Type B pancreatic cell (in vitro differentiated cells): Measurements from ENCODE around the gene MAP2K6. TPM values are rescaled to one million over a fixed set of nuclear protein-coding genes. Genes with fewer than 3 reads are reported as not detected.

Experiments used
- DNase-seq: peaks from one replicate; pipeline ENCODE4 v3.0.0; 2021; ENCODE audit warnings: mixed read lengths; ENCODE audit not compliant: unreplicated experiment; ENCODE audit errors: extremely low spot score
- H3K27ac Mint-ChIP-seq: 2 replicates; pipeline ENCODE4 v1.8.0; 2021; ENCODE audit warnings: mild to moderate bottlenecking, mixed read lengths
- H3K27me3 Mint-ChIP-seq: 2 replicates; pipeline ENCODE4 v1.8.0; 2021; ENCODE audit warnings: mixed read lengths
- H3K36me3 Mint-ChIP-seq: 2 replicates; pipeline ENCODE4 v1.8.0; 2021; ENCODE audit warnings: mixed read lengths
- H3K4me1 Mint-ChIP-seq: one replicate; pipeline ENCODE4 v1.8.0; 2021; ENCODE audit warnings: mixed read lengths; ENCODE audit not compliant: unreplicated experiment
- H3K4me3 Mint-ChIP-seq: 2 replicates; pipeline ENCODE4 v1.8.0; 2021; ENCODE audit warnings: mild to moderate bottlenecking, mixed read lengths
- H3K9me3 Mint-ChIP-seq: 2 replicates; pipeline ENCODE4 v1.8.0; 2021; ENCODE audit warnings: mixed read lengths
- CTCF ChIP-seq: fragments of 200-600 bp; sonication (generic); conservative IDR thresholded peaks from 2 replicates; pipeline ENCODE4 v1.5.0; 2021; ENCODE audit warnings: antibody characterized with exemption, mild to moderate bottlenecking
- total RNA-seq: library from RNA; stranded (reverse); gene quantifications from 2 replicates; pipeline ENCODE4 v1.2.1, GENCODE V29; 2021; ENCODE audit warnings: low replicate concordance

Gene MAP2K6
- total RNA-seq, 1 donor from 2014 or later = 28.8 TPM

DNA sequence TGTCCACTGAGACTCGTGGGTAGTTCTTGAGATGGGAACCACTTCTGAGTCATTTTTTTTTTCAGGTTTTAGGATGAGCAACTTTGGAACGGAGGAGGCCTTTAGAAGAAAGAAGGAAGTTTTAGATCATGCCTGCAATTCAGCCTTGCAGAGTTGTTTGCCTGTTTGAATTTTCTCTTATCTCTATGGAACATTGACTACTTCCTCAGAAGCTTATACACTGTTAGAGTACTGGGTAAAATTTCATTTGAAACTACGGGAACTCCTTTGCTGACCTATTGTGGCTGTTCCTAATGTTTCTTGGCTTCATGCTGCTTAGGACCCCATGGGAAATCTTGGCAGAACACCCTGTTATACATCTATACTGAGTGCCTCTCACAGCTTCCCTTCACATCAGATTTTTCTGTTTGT is 70.8 kb downstream of the MAP2K6 start:
- peaks cover 2% of the 10 kb centered on the region for H3K36me3 Mint-ChIP-seq
- peaks cover 3% of the 10 kb centered on the region for H3K4me1 Mint-ChIP-seq
- DNase-seq = no peak

GRCh38 chr17:69485901-69486643 is 71.6 kb downstream of the MAP2K6 start:
- no peak for TF ChIP-seq CTCF
- no peak overlapping the region for H3K27ac Mint-ChIP-seq
- H3K36me3 Mint-ChIP-seq = peaks cover 3% of the 10 kb centered on the region
- peaks cover 4% of the 10 kb centered on the region for H3K4me1 Mint-ChIP-seq
- no peaks in the 10 kb centered on the region for H3K9me3 Mint-ChIP-seq
- H3K4me3 Mint-ChIP-seq = no peak overlapping the region
- no peak for DNase-seq
- H3K27me3 Mint-ChIP-seq = no peaks in the 10 kb centered on the region

More for the DNA sequence above, 70.8 kb downstream of the MAP2K6 start:
- no peak overlapping the region for H3K4me3 Mint-ChIP-seq
- no peak for TF ChIP-seq CTCF
- H3K27ac Mint-ChIP-seq = no peak overlapping the region
- H3K27me3 Mint-ChIP-seq = no peaks in the 10 kb centered on the region
- H3K9me3 Mint-ChIP-seq = no peaks in the 10 kb centered on the region

DNA sequence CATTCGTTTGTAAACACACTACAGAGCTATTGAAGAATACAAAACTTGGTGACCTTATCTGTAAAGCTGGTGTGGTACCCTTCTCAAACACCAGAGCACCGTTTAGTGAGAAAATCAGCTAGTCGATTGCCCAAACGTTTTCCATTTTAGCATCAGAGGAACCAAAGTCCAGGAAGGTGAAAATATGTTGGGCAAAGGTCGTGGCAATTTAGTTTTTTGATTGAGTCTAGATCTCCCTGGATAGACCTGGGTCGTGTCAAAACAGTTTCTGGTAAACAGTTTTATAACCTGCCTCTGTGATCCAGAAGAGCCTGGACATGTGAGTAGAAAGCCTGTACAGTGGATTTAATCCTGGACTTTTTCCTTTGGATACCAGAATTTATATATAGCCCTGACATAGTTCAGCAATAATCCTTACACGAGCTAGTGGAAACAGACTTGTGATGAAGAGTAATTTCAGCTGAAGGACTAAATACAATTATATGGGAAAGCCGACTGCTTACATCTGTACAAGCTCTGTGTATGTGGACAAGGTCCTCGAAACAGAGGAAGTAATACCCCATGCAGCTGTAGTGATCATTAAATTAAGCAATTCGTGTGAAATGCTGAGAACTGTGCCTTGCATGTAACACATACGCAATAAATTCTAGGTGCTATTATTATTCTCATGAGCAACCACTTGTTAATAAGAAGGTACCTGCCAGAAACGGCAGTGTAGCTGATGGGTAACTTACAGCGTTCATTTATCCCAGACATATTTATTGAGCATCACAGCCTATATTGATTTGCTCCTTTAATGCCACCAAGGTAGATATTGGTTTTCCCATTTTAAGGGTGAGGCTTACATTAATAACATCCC is 72.5 kb downstream of the MAP2K6 start:
- TF ChIP-seq CTCF = no peak
- H3K27me3 Mint-ChIP-seq = no peaks in the 10 kb centered on the region
- peaks cover 8% of the 10 kb centered on the region for H3K4me1 Mint-ChIP-seq
- no peak for DNase-seq
- no peak overlapping the region for H3K4me3 Mint-ChIP-seq
- H3K27ac Mint-ChIP-seq = no peak overlapping the region
- no peaks in the 10 kb centered on the region for H3K9me3 Mint-ChIP-seq
- H3K36me3 Mint-ChIP-seq = peaks cover 6% of the 10 kb centered on the region

- no peak for TF ChIP-seq CTCF
- Mint-ChIP-seq H3K4me3 (no peak overlapping the region), H3K4me1 (peaks cover 18% of the 10 kb centered on the region), H3K27ac (no peak overlapping the region), H3K27me3 (no peaks in the 10 kb centered on the region), H3K36me3 (peaks cover 7% of the 10 kb centered on the region), H3K9me3 (no peaks in the 10 kb centered on the region)
- no peak for DNase-seq
These were observed 74.8 kb downstream of the MAP2K6 start for GRCh38 chr17:69489313-69489712.

DNA sequence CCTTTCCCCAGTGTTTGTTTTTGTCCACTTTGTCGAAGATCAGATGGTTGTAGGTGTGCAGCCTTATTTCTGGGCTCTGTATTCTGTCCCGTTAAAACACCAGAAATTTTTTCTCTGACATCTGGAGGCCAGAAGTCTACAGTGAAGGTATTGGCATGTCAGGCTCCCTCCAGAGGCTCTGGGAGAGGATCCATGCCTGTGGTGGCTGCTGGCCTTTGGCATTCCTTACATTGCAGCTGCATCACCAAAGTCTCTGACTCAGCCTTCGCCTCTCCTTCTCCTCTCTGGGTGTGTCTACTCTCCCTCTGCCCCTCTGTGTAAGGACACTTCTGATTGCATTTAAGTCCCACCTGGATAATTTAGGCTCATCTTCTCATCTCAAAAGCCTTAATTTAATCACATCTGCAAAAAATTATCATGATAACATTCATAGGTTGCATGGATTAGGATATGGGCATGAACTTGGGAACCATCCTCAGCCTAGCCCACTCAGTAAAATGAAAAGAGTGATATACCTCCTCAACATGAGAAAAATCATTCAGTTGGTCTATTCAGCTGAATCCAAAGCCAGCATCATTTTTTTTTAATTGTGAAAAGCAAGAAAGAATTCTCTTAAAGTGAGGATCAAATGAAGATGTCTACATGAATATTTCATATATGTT is 78.0 kb downstream of the MAP2K6 start:
- Mint-ChIP-seq H3K9me3 (peaks cover 5% of the 10 kb centered on the region), H3K27me3 (no peaks in the 10 kb centered on the region), H3K4me3 (no peak overlapping the region), H3K4me1 (peaks cover 18% of the 10 kb centered on the region), H3K36me3 (peaks cover 12% of the 10 kb centered on the region), H3K27ac (no peak overlapping the region)
- TF ChIP-seq CTCF = no peak
- DNase-seq = no peak
